ACC112 (cell line): ENCODE results near the gene RHBDD1.

ENCODE experiments used
- H2AFZ ChIP-seq: fragments of 200-600 bp; sonication (generic); one replicate; pipeline ENCODE4 v1.6.0; 2017; ENCODE audit warnings: antibody characterized with exemption, low read length; ENCODE audit not compliant: unreplicated experiment
- H3K27ac ChIP-seq: fragments of 200-600 bp; sonication (generic); 2 replicates; pipeline ENCODE4 v1.5.1; 2014; ENCODE audit warnings: low read depth, mild to moderate bottlenecking, antibody characterized with exemption, low read length, moderate library complexity
- H3K27me3 ChIP-seq: fragments of 200-600 bp; sonication (generic); 2 replicates; pipeline ENCODE4 v1.6.1; 2014; ENCODE audit warnings: mild to moderate bottlenecking, antibody characterized with exemption, low read length, moderate library complexity, mixed read lengths; ENCODE audit not compliant: insufficient read depth
- H3K36me3 ChIP-seq: fragments of 200-600 bp; sonication (generic); 2 replicates; pipeline ENCODE4 v1.6.1; 2016; ENCODE audit warnings: mild to moderate bottlenecking, antibody characterized with exemption, low read length, moderate library complexity, mixed read lengths; ENCODE audit not compliant: insufficient read depth
- H3K4me1 ChIP-seq: fragments of 200-600 bp; sonication (generic); one replicate; pipeline ENCODE4 v1.6.1; 2016; ENCODE audit warnings: low read length, mixed read lengths; ENCODE audit not compliant: insufficient read depth, unreplicated experiment, control insufficient read depth
- H3K4me3 ChIP-seq: fragments of 200-600 bp; sonication (generic); 2 replicates; pipeline ENCODE4 v1.5.1; 2014; ENCODE audit warnings: mild to moderate bottlenecking, low read depth, low read length
- H3K79me2 ChIP-seq: fragments of 200-600 bp; sonication (generic); one replicate; pipeline ENCODE4 v1.6.0; 2016; ENCODE audit warnings: low read length; ENCODE audit not compliant: control insufficient read depth, unreplicated experiment, insufficient read depth

RHBDD1 gene

GRCh38 chr2:227029426-227030105 lies 193.7 kb downstream of the RHBDD1 start:
- Histone ChIP-seq H3K27ac (no peak overlapping the region), H3K27me3 (no peaks in the 10 kb centered on the region), H3K79me2 (no peaks in the 10 kb centered on the region), H2AFZ (no peak overlapping the region), H3K4me1 (no peaks in the 10 kb centered on the region), H3K36me3 (no peaks in the 10 kb centered on the region), H3K4me3 (no peak overlapping the region)

GRCh38 chr2:227030789-227031188 lies 194.9 kb downstream of the RHBDD1 start:
- H2AFZ ChIP-seq: no peak overlapping the region
- no peaks in the 10 kb centered on the region for H3K27me3 ChIP-seq
- no peak overlapping the region for H3K4me3 ChIP-seq
- no peaks in the 10 kb centered on the region for H3K79me2 ChIP-seq
- H3K36me3 ChIP-seq: no peaks in the 10 kb centered on the region
- H3K27ac ChIP-seq: no peak overlapping the region
- H3K4me1 ChIP-seq: no peaks in the 10 kb centered on the region

- H2AFZ ChIP-seq: no peak overlapping the region
- no peak overlapping the region for H3K4me3 ChIP-seq
These were observed 195.5 kb downstream of the RHBDD1 start for GRCh38 chr2:227031379-227031778.

GRCh38 chr2:227033471-227034148 lies 197.8 kb downstream of the RHBDD1 start:
- H3K27me3 ChIP-seq: no peaks in the 10 kb centered on the region
- no peaks in the 10 kb centered on the region for H3K4me1 ChIP-seq
- no peaks in the 10 kb centered on the region for H3K36me3 ChIP-seq
- H3K79me2 ChIP-seq: no peaks in the 10 kb centered on the region
- H2AFZ ChIP-seq: no peak overlapping the region
- no peak overlapping the region for H3K27ac ChIP-seq
- H3K4me3 ChIP-seq: no peak overlapping the region

More at GRCh38 chr2:227031379-227031778, 195.5 kb downstream of the RHBDD1 start:
- no peaks in the 10 kb centered on the region for H3K36me3 ChIP-seq
- no peaks in the 10 kb centered on the region for H3K27me3 ChIP-seq
- H3K4me1 ChIP-seq: no peaks in the 10 kb centered on the region
- no peak overlapping the region for H3K27ac ChIP-seq
- no peaks in the 10 kb centered on the region for H3K79me2 ChIP-seq

GRCh38 chr2:227035711-227036367 lies 200.0 kb downstream of the RHBDD1 start:
- Histone ChIP-seq H3K79me2 (no peaks in the 10 kb centered on the region), H3K27ac (no peak overlapping the region), H3K4me1 (no peaks in the 10 kb centered on the region), H3K4me3 (no peak overlapping the region), H2AFZ (no peak overlapping the region), H3K36me3 (no peaks in the 10 kb centered on the region), H3K27me3 (no peaks in the 10 kb centered on the region)

- H3K27me3 ChIP-seq: no peaks in the 10 kb centered on the region
- no peak overlapping the region for H3K27ac ChIP-seq
- H3K36me3 ChIP-seq: no peaks in the 10 kb centered on the region
- H3K4me1 ChIP-seq: no peaks in the 10 kb centered on the region
- H3K4me3 ChIP-seq: no peak overlapping the region
- no peaks in the 10 kb centered on the region for H3K79me2 ChIP-seq
- H2AFZ ChIP-seq: no peak overlapping the region
These were observed 200.7 kb downstream of the RHBDD1 start for GRCh38 chr2:227036527-227036926.

GRCh38 chr2:227038550-227039189 lies 202.8 kb downstream of the RHBDD1 start:
- no peak overlapping the region for H2AFZ ChIP-seq
- no peaks in the 10 kb centered on the region for H3K4me1 ChIP-seq
- H3K36me3 ChIP-seq: no peaks in the 10 kb centered on the region
- no peak overlapping the region for H3K27ac ChIP-seq
- no peaks in the 10 kb centered on the region for H3K27me3 ChIP-seq
- H3K79me2 ChIP-seq: no peaks in the 10 kb centered on the region
- H3K4me3 ChIP-seq: no peak overlapping the region

GRCh38 chr2:227043981-227044380 lies 208.1 kb downstream of the RHBDD1 start:
- H3K4me1 ChIP-seq: no peaks in the 10 kb centered on the region
- no peaks in the 10 kb centered on the region for H3K79me2 ChIP-seq
- H3K27me3 ChIP-seq: no peaks in the 10 kb centered on the region
- no peak overlapping the region for H3K4me3 ChIP-seq
- no peak overlapping the region for H2AFZ ChIP-seq
- no peak overlapping the region for H3K27ac ChIP-seq
- H3K36me3 ChIP-seq: no peaks in the 10 kb centered on the region
